NCI-H146 (cell line): ENCODE measurements around the gene METTL1.

Source experiments
- DNase-seq: peaks from one replicate; lab custom pipeline; 2025; lab: John Stamatoyannopoulos, UW

The METTL1 gene

DNA sequence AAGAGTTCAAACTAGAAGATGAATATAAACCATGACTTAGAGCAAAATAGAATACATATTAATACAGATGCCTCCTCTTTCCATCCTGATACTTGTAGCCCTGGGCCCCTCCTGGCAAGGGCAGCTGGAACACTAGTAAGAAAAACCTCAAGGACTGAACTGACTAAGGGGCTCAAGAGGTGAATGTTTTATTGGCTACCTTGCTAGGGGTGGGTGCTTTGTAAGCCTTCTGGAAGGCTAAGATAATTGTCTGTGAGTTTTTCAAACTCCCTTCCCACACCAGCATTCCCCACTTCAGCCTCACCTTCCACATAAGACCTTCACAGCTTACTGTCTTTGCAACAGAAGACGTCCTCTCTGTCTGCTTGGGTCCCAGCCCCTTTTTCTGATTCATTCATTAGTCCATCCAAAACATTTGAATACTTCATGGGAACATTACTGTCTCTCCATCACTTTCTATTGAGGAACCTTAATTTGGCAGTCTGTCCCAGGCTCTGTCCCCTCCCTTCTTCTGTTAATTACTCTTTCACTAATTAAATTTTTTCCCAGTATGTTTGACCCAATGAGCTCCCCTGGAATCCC, 18.1 kb downstream of the METTL1 start:
- no peak for DNase-seq

DNA sequence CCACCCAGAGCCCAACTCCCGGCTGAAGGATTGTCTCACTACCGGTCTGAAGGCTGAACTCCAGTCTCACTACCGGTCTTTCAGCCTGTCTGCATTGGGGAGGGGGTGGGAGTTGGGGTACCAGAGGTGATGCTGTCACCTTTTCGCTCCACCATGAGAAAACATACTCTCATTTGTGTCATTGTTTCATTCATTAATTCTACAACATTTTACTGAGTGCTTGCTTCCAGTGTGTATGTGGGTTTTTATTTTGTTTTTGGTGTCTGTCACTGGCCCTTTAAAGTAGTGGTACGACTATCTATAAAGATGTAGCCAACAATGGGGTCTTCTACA, 19.3 kb downstream of the METTL1 start:
- DNase-seq, result no peak

DNA sequence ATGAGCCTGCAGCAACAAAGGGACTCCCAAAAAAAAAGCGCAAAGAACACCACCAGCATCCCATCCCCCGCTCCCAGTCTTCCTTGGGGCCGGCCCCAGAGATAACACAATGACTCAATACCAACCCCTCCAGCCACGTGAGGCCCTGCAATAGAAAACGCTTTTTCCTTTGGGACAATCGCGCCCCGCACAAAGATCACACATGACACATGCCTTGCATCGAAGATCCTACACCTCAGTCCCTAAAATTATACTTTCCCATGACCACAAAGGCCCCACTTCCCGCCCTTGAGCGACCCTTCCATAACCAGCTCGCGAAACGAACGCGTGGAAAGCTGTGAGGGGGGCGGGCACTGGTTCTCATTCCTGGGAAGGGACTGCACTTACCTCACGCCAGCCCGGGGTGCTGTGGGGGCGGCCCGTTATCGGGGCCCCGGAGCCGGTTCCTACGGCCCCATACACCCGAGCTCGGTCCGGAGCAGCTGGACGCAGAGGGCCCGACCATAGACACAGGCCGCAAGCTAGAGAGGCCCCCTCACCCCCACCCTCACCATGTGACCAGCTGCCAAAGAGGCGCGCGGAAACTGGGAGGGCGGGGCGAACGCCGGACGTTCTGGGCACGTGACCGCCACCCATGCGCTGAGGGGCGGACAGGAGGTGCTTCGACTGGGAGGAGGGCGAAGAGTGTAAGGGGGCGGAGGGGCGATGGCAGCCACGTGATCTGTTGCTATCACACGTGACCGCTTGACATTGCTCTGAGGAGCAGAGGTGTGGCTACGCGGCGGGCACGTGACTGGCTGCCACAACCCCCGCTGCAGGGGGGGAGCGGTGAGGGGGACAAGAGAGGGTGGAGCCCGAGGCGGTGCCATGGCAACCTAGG, 19.9 kb downstream of the METTL1 start, which contains the start of gene CDK4:
TSS of gene CDK4 (minus strand) at position 523 of the 880 bp plus-strand sequence. CDS start 593 bp downstream, outside the sequence.
- DNase-seq, result peak; percentile 100

DNA sequence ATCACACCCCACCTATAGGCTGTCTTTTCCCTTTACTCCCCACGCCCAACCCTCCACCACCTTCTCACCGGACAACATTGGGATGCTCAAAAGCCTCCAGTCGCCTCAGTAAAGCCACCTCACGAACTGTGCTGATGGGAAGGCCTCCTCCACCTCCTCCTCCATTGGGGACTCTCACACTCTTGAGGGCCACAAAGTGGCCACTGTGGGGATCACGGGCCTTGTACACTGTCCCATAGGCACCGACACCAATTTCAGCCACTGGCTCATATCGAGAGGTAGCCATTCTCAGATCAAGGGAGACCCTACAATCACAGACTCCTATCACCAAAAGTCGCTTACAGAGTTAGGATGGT, 20.5 kb downstream of the METTL1 start:
- no peak for DNase-seq

DNA sequence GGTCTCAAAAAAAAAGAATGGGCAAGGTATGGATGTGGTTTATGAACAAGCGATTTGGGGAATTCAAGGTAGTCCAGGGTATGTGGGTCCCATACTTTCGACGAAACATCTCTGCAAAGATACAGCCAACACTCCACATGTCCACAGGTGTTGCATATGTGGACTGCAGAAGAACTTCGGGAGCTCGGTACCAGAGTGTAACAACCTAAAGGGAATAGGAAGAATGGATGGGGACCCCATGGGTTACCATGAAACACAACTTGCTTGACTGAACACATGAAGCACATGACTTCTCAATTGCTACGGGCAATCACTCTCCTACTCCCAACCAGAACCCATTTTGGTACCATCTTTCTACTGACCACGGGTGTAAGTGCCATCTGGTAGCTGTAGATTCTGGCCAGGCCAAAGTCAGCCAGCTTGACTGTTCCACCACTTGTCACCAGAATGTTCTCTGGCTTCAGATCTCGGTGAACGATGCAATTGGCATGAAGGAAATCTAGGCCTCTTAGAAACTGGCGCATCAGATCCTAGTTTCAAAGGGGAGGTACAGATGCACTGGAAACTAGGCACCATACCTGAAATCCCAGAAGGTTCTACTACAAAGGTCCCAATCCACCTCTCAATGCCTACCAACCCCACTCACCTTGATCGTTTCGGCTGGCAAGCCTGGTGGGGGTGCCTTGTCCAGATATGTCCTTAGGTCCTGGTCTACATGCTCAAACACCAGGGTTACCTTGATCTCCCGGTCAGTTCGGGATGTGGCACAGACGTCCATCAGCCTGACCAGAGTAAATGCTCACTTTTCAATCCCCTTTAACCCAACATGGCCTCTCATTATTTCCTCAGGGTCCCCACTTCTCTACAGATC, 21.1 kb downstream of the METTL1 start:
- no peak for DNase-seq

DNA sequence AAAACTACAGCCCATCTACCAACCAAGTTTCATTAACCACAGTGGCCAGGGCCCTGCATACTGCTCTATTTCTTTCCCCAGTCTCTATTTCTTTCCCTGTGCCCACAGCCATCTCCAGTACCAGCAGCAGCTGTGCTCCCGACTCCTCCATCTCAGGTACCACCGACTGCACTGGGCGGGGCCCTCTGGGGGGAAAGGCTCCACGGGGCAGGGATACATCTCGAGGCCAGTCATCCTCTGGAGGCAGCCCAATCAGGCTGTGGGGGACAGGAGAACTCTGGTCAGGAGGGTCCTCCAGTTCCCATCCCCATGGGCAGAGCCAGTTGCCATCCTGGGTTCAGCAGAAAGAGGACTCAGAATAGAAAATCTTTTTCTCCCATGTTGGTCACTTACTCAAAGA, 22.8 kb downstream of the METTL1 start:
- no peak for DNase-seq

DNA sequence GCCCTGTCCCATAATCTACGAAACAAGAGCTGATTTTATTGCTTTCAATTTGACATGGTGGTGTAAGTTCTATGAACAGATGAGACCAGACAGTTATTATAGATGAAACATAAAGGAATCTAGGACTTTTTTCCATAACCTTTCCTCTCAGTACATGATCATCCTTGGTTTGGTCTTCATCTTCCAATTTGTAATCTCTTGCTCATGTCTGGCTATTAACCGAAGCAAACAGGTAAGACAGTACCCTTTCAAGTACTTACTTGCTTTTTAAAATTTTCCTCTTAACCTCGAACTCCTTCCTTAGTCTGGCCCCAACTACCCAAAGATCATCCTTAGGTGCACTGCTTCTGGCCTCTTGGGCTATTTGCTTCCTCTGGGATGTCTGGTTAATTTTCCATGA, 25.9 kb downstream of the METTL1 start:
- DNase-seq, result no peak

DNA sequence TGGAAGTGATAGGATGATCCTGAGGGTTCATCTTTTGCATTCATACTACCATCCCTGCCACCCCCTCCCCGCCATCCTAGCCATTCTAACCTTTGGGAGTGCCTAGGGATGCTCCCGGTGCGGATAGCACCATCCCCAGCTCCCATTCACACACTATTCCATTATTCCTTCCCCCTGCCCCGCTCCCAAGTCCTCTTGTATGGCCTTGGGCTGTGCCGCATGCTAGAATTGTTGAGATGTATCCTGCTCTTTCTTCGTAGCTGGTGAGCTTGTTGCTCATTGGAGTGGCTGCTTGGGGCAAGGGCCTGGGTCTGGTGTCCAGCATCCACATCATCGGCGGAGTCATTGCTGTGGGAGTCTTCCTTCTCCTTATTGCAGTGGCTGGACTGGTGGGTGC, 26.4 kb downstream of the METTL1 start:
- DNase-seq, result no peak

DNA sequence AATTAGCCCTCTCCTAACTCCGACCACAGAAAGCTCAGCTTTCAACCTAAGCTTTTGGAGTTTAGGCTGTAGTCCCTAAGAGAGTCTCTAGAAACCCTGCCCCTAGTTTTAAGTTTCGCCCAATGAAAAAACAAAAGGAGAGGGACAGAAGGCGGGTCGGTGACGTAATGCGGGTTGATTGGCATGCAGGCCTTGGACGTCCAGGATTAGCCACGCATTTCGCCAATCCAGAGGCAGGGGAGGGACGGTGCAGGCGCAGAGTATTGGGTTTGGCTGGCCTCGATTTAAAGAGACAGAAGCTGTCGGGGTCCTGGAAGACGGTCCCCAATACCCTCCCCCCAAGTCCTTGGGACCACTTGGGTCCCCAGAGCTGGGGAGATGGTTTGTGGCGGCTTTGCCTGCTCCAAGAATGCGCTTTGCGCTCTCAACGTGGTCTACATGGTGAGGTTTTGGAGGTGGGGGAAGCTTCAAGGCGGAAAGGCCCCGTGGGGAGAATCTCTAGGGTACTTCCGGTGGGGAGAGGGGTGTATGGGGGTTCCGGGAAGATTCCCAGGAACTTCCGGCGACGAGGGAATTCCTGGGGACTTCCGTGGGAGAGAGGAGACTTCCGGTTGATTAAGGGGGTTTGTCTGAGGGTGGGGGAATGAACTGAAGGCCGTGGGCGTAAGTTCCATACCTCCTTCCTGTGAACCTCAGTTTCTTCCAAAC, 27.0 kb downstream of the METTL1 start, which contains the start of gene TSPAN31:
TSS of gene TSPAN31 (plus strand) at position 263 of the 708 bp plus-strand sequence. CDS start at position 379, 116 bp downstream.
- DNase-seq, result peak; percentile 97

DNA sequence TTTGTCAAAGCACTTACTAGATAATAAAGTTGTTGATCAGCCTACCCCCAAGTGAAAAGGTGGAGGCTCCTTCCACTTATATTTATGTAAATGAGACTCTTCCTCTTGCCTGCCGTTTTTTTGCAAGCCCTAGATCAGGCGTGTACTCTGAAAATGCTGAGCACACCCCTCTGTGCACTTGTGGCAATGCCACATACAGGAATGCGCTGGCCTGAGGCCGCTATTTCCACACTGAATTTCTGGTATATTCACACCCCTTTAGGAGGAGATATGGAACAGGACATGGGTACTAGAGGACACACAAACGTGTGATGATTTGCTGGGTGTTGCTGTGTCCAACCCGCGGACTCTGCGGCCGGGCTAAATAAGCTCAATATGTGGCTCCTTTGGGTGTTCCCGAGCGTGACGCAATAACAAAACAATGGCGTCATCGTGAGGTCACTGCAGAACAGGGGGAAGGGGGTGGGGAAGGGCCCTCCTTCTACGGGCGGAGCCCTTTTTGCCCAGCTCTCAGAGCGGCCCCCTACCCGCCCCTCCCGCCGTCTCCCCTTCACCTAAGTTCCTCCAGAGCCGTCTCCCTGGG, 27.6 kb downstream of the METTL1 start:
- DNase-seq, result peak; percentile 48

DNA sequence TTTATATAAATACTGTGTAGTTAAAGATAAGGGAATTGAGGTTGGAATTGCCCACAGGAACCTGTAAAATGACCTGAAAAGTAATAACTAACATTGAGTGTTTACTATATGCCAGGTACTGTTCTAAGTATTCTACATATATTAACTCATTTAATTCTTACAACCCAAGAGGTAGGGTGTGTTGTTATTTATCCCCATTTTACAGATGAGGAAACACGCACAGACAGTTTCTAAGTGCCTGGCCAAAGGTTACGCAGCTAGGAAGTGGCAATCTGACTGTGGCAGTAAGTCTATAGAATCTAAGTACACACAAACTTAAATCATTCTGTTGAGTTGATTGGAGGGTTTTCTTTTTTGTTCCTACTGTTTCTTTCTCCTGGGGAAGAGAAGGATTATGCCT, 28.1 kb downstream of the METTL1 start:
- no peak for DNase-seq

DNA sequence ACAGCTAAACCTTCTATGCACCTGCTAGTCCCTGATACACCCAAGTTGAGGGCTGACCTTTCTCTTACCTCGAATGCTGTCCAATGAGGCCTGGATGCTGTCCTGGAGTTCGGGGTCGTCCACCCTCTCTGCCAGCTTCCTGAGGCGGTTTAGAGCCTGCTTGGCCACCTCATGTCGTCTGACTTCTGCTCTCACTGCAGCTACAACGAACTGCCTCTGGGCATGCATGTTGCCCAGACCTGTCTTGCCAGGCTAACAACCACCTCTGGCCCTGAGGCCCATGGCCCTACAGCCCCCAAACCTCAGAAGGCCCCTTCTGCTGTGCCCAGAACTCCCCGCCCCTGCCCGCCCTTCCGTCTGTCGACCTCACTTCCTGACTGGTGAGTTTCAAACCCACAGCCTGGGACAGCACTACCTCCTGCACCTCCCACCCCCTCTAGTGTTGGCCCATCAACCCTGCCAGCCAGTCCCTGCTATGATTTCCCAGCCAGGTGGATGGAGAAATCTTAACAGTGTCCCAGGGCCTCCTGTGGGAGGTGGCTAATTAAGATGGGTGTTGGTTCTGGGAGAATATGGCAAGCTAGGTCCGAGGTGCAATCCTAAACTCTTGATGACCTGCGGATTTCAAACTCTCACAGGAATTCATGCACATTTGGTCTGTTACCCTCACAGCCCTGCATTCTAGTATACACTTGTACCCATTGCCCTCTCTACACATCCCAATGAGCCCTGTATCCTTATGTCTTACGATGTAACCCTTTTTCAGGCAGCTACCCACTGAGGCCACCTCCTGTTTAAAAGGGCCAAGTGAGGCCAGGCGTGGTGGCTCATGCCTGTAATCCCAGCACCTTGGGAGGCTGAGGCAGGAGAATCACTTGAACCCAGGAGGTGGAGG, 29.8 kb downstream of the METTL1 start:
- no peak for DNase-seq

DNA sequence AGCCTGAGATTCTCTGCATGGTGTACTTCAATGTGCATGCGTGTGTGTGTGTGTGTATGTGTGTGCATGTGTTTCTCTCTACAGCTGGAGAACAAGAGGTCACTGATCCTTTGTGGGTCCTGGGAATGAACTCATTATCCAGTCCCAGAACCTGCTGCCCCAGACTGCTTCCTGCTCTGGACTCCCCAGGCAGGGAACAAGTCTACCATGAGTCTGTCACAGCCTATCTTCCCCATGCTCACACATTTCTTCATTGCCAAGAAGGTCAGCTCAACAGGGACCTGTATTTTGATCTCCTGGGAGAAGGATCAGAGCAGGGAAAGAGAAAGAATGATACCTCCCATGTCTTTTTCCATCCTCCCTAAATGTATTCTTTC, 30.5 kb downstream of the METTL1 start:
- no peak for DNase-seq

DNA sequence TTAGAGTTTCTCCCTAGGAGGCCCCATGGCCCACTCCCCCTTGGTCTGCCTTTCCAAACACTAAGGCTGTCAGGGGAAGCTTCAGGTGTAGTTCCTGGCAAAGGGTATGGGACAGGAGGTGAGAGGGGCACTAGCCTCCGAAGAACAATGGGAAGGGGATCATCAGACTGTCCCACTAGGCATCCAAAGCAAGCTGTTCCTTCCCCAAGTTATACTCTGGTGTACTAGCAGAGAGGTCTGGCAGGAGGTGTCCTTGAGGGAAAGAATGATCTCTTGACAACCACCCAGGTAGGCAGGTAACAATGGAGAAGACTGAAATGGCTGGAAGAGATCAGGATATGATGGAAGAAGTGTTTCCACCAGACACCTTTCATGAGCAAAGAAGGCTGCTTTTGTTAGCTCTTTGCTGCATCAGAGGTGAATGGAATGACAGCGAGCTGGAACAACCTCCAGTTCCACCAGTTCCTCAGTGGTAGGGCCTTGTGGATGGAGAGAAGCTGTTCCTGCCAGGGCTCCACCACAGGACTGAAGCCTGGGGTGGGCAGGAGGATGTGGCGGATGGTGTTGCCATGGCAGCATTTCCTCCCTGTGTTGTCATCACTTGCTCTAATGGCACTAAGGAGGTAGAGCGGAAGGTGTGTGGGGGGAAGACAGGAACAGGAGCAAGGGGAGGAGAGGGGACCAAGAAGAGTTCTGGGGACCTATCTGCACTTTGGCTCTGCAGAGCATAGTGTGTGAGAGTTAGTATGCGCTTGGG, 31.1 kb downstream of the METTL1 start:
- DNase-seq, result peak; percentile 40

DNA sequence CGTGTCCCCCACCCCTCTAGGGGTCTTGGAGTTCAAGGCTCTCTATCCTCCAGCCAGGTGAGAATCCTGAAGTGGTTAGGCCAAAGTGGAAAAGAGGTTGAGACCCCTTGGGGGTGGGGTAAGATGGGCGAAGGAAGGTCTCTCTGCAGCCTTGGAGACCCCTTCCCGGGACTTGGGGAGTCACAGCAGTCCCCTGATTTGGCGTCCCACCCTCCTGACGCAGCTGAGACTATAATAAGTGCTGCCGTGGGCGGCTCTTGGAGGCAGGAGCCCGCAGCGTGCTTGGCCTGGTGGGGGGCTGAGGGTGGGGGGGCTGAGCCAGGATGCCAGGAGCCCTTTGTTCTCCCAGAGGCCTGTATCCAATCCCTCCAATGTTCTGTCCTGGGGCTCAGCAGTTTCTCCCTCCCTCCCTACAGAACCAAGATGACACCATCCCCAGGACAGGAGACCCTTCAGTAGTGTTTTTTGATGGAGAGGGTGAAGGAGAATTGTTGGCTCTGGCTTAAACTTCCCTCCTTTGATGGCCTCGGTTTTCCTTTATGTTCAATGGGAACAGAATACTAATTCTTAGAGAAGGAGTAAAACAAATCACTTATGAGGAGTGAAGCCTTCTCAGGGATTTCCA, 31.9 kb downstream of the METTL1 start:
- no peak for DNase-seq

DNA sequence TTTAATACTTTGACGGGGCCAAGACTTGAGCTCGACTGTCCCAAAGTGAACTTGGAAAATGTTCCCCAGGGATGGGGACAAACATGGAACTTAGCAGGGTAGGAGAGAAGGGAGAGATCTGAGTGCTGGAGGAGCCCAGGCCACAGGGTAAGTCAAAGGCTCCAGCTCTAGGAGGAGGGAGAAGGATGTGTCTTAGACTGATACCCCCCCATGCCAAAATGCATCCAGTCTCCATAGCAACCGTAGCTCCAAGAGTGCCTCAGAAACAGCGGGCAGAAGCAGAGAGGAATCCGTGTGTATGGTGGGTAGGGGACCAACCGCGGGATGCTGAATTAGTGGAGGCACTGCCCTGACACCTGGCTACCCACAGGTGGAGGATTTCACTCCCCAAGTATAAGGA, 32.5 kb downstream of the METTL1 start:
- no peak for DNase-seq

DNA sequence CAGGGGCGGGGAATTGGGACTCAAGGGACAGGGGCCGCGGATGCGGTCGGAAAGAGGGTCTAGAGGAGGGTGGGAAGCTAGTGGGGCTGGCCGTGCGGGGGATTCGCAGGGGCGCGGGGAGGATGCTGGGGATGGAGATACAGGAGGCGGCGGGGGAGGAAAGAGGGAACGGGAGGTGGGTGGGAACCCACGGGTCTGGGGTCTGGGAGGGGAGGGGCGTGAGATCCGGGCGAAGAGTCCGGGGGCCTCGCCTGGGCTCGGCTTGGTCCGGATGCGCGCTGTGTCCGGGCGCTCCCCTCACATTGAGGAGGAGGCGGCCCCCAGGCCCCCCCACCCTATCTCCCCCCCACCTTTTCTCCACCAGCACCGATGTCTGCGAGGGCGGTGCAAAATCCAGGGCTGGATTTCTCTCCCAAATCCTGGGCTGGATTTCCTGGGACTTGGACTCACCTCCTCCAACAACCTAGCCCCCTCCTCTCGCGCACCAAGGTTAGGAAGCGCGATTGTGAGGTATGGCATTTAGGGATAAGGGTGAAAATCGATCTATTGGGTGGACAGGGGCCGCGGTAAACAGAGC, 33.2 kb downstream of the METTL1 start, which contains the start of gene AGAP2:
TSS of gene AGAP2 (minus strand) at position 82 of the 577 bp plus-strand sequence. CDS start 496 bp downstream, outside the sequence.
- peak; percentile 52 for DNase-seq
